Measurements from ENCODE around the gene KRTAP3-3.
A peak's percentile ranks its signal among the peaks of the same experiment; 100 is the strongest.

KRTAP3-3 gene

DNA sequence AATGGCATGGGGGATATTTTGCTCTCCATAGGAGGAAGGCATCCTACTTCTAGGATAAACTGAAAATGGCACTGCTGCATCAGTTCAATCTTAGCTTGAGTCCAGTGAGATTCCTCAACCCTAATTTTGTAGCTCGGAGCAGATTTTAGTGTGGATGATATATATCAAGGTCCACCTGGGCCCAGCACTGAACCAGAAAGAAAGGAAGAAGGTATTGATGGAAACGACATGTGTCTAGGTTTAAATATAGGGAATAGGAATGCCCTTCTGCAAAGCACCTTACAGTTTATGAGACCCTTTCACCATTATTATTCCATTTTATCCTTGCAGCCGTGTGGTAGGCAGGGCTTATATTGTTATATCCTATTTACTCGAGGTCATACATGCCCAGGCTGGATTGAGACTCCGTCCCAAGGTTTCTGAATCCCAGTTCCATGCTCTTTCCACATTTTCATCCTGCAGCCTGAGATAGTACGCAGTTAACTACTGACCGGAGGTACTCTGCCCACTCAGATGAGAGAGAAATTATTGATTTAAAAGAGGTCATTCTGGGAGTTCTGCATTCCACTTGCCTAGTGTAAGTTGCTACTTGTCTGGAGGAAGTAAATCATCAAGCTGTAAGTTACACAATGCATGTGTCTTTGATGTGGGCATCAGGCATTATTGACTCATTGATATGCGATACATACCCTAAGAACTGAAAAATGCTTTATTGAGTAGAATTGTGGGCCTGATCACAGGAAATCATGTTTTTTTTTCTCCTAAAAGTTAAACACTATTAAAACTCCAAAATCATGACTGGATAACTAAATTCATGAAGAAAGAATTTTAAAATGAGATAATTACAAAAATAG is 37.3 kb downstream of the KRTAP3-3 start:
- no peak for DNase-seq

DNA sequence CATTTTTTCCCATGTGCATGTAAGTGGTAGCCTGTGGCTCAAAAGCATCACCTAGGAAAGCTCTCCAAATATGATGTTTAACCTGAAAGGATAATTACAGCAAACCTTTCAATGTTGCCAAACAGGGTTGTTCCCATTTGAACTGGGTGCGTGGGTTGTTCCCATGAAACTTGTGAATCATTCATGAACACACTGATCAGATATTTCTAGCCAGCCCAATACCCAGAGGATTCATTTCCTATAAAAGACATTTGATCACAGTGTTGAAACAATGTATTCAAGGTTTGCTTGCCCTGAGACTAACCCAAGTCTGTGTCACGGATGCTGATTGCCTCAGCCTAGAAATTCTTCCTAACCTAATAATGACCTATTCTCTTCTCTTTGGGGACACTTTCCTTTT is 40.1 kb downstream of the KRTAP3-3 start:
- DNase-seq, result peak; percentile 16 to 21

DNA sequence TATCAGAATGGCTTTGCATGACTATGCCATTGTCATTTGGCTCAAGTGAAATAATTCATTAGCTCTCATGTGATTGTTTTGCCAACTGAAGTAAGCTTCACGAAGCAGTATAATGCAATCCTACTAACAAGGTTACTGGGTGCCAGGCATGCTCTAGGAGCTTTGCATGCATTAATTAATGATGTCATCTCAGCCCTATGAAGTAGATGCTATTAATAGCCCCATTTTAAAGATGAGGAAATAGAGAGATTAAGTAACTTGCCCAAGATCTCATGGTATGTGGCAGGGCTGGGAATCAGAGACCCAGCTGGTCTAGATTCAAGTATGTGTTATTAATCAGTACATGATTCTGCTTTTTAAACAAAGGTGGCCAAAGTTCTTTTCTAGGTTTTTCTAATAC is 41.3 kb downstream of the KRTAP3-3 start:
- DNase-seq, result no peak

DNA sequence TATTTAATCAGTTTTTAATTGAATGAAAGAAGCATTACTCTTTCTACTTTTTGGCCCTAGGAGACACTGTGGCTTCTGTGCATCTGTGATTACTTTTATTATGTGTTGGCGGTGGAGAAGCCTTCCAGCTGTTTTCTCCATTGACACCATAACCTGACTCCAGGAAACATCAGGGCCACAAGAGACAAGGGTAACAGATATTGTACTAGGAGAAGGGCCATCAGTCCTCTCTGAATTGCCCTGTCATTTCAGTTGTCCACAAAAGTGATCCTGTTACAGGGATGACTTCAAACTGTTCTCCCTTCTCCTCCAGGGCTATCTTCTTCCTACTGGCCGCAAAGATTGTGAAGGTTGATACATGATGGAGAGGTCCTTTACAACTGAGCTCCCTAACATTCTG is 41.8 kb downstream of the KRTAP3-3 start:
- no peak for DNase-seq

DNA sequence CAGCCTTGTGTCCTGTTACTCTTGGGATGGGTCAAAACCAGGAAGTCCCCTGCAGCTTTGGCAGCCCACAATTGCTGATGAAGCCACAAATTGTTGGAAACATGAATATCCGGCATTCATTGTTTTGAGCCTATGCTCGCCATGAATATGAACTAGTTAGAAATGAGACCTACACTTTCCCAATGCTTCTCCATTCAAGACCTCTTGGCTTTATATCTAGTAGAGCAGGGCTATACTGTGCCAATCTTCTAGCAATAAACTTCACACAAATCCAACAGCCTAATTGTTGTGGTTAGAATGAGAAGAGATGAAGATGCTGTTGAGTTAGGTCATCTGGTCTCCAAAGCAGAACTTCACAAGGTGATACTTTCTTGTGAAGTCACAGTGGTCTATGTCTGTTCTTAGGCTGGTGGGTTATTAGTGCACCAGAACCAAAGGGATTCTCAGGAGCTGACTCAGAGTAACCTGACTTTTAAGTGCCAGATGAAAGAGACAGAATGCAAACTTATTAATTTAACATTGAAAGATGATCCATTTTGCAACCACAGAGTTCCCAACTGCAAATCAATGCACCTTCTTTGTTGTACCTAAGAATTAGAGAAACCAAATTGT is 42.8 kb downstream of the KRTAP3-3 start:
- DNase-seq, result no peak

DNA sequence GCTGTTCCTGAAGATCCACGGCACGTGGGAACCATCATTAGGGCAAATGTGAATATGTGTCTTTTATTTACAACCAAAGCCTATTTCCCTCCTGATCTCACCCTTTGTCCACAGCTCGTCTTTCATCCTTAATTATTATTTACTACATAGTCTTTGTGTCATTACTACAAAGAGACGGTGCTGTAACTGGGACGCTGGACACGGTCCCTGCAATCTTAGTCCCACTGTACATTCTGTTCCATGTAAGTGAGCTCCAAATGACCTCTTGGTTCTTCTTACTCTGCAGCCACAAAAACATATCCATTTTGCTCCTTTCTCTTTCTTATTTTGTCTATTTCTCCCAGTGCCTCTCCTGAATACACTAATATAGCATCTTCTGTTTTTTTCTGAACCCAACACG is 43.8 kb downstream of the KRTAP3-3 start:
- no peak for DNase-seq

DNA sequence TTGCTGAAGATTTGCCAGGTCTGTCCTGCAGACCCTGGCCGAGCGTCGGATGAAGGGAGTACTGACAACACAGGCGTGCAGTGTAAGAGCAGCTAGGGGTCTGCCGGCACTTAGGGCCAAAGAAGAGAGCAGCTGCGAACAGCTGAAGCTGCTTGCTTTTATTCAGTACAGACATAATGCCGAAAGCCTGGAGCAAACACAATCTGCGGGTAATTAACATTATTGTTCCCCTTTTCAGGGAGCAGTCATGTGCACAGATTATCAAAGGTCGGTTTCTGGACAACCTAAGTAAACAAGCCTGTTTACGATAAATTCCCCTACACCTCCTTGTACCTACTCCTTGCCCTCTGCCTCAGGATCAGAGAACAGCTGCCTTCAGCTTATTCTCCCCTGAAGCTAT is 44.5 kb downstream of the KRTAP3-3 start:
- DNase-seq, result no peak

DNA sequence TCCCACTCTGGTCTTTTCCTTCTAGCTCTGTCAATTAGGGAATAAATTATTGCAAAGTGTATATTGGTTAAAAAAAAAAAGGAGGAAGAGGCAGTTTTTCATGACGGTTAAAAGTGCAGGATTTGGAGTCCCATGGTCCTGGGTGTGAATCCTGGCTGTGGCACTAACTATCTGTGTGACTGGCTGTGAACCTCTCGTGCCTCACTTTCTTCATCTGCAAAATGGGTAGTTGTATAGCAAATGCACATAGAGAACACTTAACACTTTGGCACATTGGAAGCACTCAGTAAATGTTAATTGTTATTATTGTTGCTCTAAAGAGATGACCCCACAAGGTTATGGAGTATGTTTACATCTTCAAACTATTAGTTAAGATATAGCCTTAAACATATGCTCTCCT is 46.0 kb downstream of the KRTAP3-3 start:
- DNase-seq, result no peak

DNA sequence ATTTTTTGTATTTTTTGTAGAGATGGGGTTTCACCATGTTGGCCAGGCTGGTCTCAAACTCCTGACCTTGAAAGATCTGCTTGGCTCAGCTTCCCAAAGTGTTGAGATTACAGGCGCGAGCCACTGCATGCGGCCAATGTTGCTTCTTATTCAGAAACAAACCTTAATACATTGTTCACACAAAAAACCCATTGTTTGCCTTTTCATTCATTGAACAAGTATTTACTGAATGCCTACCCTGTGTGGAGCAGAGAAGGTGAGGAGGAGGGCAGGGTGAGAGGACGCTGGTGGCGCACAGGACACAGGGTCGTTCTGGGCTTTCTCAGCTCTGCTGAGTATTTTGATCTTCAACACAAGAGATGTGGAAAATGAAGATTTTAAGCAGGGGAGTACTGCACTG is 48.5 kb downstream of the KRTAP3-3 start:
- no peak for DNase-seq

DNA sequence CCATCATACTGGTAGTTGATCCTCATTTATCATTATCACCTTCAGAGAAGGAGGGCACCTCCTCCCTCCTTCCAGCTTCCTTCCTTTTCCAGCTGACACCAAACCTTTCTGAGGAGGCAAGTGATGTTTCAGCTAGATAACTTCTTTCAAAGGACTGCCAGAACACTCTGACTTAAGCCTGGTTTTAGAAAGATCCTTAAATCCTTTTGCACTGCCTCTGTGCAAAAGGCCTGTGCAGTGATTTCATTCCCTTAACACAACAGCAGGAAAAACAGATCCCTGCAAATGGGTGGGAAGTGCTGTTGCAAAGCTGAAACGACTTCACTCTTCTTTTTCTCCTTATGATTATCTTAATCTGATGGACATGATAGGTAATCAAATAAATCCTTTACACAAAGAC is 49.4 kb downstream of the KRTAP3-3 start:
- DNase-seq, result no peak
